SU-DHL-6 (cell line): ENCODE results near the gene TLE1.

ENCODE experiments used
- H2AFZ ChIP-seq: fragments of 200-600 bp; sonication (generic); 2 replicates; pipeline ENCODE4 v1.6.1; 2014; ENCODE audit warnings: low read depth, mild to moderate bottlenecking, moderate library complexity, mixed read lengths, antibody characterized with exemption, low read length; ENCODE audit not compliant: severe bottlenecking
- H3F3A ChIP-seq: fragments of 200-600 bp; shearing (Covaris generic); 2 replicates; pipeline ENCODE4 v1.6.0; 2016; ENCODE audit warnings: antibody characterized with exemption, mild to moderate bottlenecking; ENCODE audit not compliant: insufficient read depth
- H3K27ac ChIP-seq: fragments of 200-600 bp; sonication (generic); 2 replicates; pipeline ENCODE4 v1.5.1; 2016; ENCODE audit warnings: low read depth, mild to moderate bottlenecking, low read length, moderate library complexity, mixed read lengths
- H3K27me3 ChIP-seq: fragments of 200-600 bp; sonication (generic), shearing (Covaris generic); 2 replicates; pipeline ENCODE4 v1.6.0; 2014; ENCODE audit warnings: mild to moderate bottlenecking, low read length
- H3K36me3 ChIP-seq: fragments of 200-600 bp; sonication (generic); 2 replicates; pipeline ENCODE4 v1.6.1; 2014; ENCODE audit warnings: mild to moderate bottlenecking, low read length, mixed read lengths
- H3K4me2 ChIP-seq: fragments of 300-600, 200-600 bp; shearing (Covaris generic), sonication (generic); 2 replicates; pipeline ENCODE4 v1.6.0; 2014; ENCODE audit warnings: low read length, low read depth, mild to moderate bottlenecking; ENCODE audit not compliant: poor library complexity, severe bottlenecking
- H3K4me3 ChIP-seq: fragments of 200-600 bp; sonication (generic); 2 replicates; pipeline ENCODE4 v1.5.1; 2014; ENCODE audit warnings: antibody characterized with exemption, low read length, mild to moderate bottlenecking, mixed read lengths; ENCODE audit not compliant: insufficient read depth, poor library complexity, severe bottlenecking
- H3K79me2 ChIP-seq: fragments of 200-600 bp; sonication (generic); 2 replicates; pipeline ENCODE4 v1.6.1; 2014; ENCODE audit warnings: mild to moderate bottlenecking, low read length, moderate library complexity; ENCODE audit not compliant: insufficient read depth
- H3K9ac ChIP-seq: fragments of 200-600 bp; sonication (generic); 2 replicates; pipeline ENCODE4 v1.7.0; 2014; ENCODE audit warnings: mild to moderate bottlenecking, low read length
- H3K9me2 ChIP-seq: fragments of 200-600 bp; sonication (generic); replicated peaks from 2 replicates; pipeline ENCODE4 v1.6.1; 2014; ENCODE audit warnings: low read length; ENCODE audit not compliant: insufficient read depth
- H3K9me3 ChIP-seq: fragments of 200-600 bp; sonication (generic); 2 replicates; pipeline ENCODE4 v1.6.1; 2014; ENCODE audit warnings: low read length, mixed read lengths; ENCODE audit not compliant: insufficient read depth
- H4K20me1 ChIP-seq: fragments of 200-600 bp; sonication (generic); 2 replicates; pipeline ENCODE4 v1.6.1; 2014; ENCODE audit warnings: low read depth, mild to moderate bottlenecking, antibody characterized with exemption, low read length, moderate library complexity, mixed read lengths
- CTCF ChIP-seq: fragments of 200-600 bp; sonication (generic); IDR thresholded peaks from one replicate; pipeline ENCODE4 v1.5.1; 2017; ENCODE audit warnings: antibody characterized with exemption, mild to moderate bottlenecking, low read length, moderate library complexity; ENCODE audit not compliant: insufficient read depth, poor library complexity, severe bottlenecking
- EZH2phosphoT487 ChIP-seq: fragments of 200-600 bp; sonication (generic), shearing (Covaris generic); conservative IDR thresholded peaks from 2 replicates; pipeline ENCODE4 v1.6.1; 2018; ENCODE audit warnings: mild to moderate bottlenecking, antibody characterized with exemption, low read length, moderate library complexity, mixed read lengths

Gene TLE1

GRCh38 chr9:81563739-81564138 lies 125.6 kb downstream of the TLE1 start:
- no peaks in the 10 kb centered on the region for H3K79me2 ChIP-seq
- H3F3A ChIP-seq: no peaks in the 10 kb centered on the region
- no peaks in the 10 kb centered on the region for H3K9me3 ChIP-seq
- no peak overlapping the region for H2AFZ ChIP-seq
- TF ChIP-seq EZH2phosphoT487: no peak
- no peak for TF ChIP-seq CTCF
- no peaks in the 10 kb centered on the region for H3K9me2 ChIP-seq
- no peaks in the 10 kb centered on the region for H3K36me3 ChIP-seq
- no peak overlapping the region for H3K4me3 ChIP-seq
- H3K9ac ChIP-seq: no peak overlapping the region
- no peak overlapping the region for H3K27ac ChIP-seq
- H3K27me3 ChIP-seq: no peaks in the 10 kb centered on the region
- H4K20me1 ChIP-seq: no peaks in the 10 kb centered on the region
- no peak overlapping the region for H3K4me2 ChIP-seq

GRCh38 chr9:81563020-81563407 lies 126.3 kb downstream of the TLE1 start:
- no peak for TF ChIP-seq EZH2phosphoT487
- TF ChIP-seq CTCF: no peak
- no peak overlapping the region for H3K4me2 ChIP-seq

GRCh38 chr9:81562231-81563019 lies 126.9 kb downstream of the TLE1 start:
- Histone ChIP-seq H2AFZ (no peak overlapping the region), H3K9me2 (no peaks in the 10 kb centered on the region), H3K27me3 (no peaks in the 10 kb centered on the region), H3K4me2 (no peak overlapping the region), H3K4me3 (no peak overlapping the region), H3K79me2 (no peaks in the 10 kb centered on the region), H4K20me1 (no peaks in the 10 kb centered on the region), H3K27ac (no peak overlapping the region), H3K9me3 (no peaks in the 10 kb centered on the region), H3K36me3 (no peaks in the 10 kb centered on the region), H3K9ac (no peak overlapping the region), H3F3A (no peaks in the 10 kb centered on the region)
- TF ChIP-seq CTCF (no peak), EZH2phosphoT487 (no peak)

More at GRCh38 chr9:81563020-81563407, 126.3 kb downstream of the TLE1 start:
- Histone ChIP-seq H3K27ac (no peak overlapping the region), H3K36me3 (no peaks in the 10 kb centered on the region), H3K79me2 (no peaks in the 10 kb centered on the region), H2AFZ (no peak overlapping the region), H3K9me2 (no peaks in the 10 kb centered on the region), H3K4me3 (no peak overlapping the region), H3F3A (no peaks in the 10 kb centered on the region), H3K9ac (no peak overlapping the region), H3K9me3 (no peaks in the 10 kb centered on the region), H4K20me1 (no peaks in the 10 kb centered on the region), H3K27me3 (no peaks in the 10 kb centered on the region)
